Measurements from ENCODE around the gene SUCO. TPM values are rescaled to one million over a fixed set of nuclear protein-coding genes. Genes with fewer than 3 reads are reported as not detected.

The SUCO gene
- total RNA-seq, 1 donor from 2014 or later, result 35.2 TPM

- Mint-ChIP-seq H3K36me3 (ENCODE audit: low read depth) (no peaks in the 10 kb centered on the region), H3K27me3 (ENCODE audit: low read depth) (no peaks in the 10 kb centered on the region), H3K9me3 (ENCODE audit: low read depth) (no peaks in the 10 kb centered on the region), H3K4me3 (ENCODE audit: unreplicated experiment) (no peak overlapping the region), H3K4me1 (ENCODE audit: low read depth) (peaks cover 3% of the 10 kb centered on the region), H3K27ac (ENCODE audit: unreplicated experiment) (no peak overlapping the region)
- TF ChIP-seq, protein P1, sequence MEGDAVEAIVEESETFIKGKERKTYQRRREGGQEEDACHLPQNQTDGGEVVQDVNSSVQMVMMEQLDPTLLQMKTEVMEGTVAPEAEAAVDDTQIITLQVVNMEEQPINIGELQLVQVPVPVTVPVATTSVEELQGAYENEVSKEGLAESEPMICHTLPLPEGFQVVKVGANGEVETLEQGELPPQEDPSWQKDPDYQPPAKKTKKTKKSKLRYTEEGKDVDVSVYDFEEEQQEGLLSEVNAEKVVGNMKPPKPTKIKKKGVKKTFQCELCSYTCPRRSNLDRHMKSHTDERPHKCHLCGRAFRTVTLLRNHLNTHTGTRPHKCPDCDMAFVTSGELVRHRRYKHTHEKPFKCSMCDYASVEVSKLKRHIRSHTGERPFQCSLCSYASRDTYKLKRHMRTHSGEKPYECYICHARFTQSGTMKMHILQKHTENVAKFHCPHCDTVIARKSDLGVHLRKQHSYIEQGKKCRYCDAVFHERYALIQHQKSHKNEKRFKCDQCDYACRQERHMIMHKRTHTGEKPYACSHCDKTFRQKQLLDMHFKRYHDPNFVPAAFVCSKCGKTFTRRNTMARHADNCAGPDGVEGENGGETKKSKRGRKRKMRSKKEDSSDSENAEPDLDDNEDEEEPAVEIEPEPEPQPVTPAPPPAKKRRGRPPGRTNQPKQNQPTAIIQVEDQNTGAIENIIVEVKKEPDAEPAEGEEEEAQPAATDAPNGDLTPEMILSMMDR (IDR thresholded peaks at IDR 0.05), result no peak
- DNase-seq (ENCODE audit: low spot score), result no peak
Observed at GRCh38 chr1:172647987-172648386, 115.0 kb downstream of the SUCO start.

DNA sequence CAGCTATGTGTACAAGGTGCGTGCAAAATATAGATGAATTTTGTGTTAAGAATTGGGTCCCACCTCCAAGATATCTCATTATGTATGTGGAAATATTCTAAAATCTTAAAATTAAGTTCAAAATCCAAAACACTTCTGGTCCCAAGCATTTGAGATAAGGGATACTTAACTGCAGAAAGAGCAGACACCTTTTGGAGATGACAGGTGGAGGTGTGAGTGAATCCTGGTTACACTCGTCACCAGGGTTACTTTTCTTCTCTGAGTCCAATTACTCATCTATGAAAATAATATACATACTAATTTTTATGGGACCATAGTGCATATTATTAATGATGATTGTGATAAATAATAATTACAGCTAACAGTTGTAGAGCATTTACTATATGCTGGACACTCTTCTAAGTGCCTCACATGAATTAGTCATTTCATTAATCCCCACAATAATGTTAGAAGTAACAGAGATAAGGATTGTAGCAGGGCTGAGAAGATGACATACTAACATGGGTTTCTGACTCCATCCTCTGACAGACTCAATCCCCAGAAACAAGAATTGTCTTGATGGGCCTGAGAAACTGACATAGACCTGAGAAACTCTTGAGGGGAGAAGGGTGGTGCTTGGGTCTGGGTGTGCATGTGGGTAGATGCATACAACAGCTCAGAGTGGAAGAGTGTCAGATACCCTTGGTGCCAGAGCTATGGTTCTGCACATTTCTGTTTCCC lies 117.7 kb downstream of the SUCO start:
- no peaks in the 10 kb centered on the region for H3K9me3 Mint-ChIP-seq (ENCODE audit: low read depth)
- no peaks in the 10 kb centered on the region for H3K36me3 Mint-ChIP-seq (ENCODE audit: low read depth)
- no peak overlapping the region for H3K4me3 Mint-ChIP-seq (ENCODE audit: unreplicated experiment)
- no peaks in the 10 kb centered on the region for H3K4me1 Mint-ChIP-seq (ENCODE audit: low read depth)
- H3K27me3 Mint-ChIP-seq (ENCODE audit: low read depth), result no peaks in the 10 kb centered on the region
- DNase-seq (ENCODE audit: low spot score), result no peak
- H3K27ac Mint-ChIP-seq (ENCODE audit: unreplicated experiment), result no peak overlapping the region
- TF ChIP-seq, protein P1 (IDR thresholded peaks at IDR 0.05), result no peak

DNA sequence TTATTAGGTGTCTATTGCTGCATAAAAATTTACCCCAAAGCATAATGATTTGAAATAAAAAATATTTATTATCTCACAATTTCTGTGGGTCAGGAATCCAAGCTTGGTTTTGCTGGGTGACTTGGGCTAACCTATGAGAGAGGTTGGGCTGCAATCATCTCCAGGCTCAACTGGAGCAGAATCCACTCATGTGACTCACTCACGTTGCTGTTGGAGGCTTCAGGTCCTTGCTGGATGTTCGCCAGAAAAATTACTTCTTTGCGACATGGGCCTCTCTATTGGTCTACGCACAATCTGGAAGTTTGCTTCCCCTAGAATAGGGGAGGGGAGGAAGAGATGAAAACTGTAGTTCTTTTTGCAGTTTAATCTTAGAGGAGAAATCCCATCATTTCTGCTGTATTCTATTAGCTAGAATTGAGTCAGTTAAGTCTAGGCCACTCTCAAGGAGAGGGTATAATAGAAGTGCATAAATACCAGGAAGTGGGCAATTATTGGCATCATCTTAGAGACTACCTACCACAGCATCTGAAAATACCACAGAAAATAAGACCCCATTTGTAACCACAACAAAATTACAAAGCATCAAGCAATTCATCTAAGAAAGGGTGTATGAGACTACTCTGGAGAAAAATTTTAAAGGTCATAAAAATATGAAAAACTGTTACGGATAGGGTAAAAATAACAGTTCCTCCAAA lies 120.2 kb downstream of the SUCO start:
- Mint-ChIP-seq H3K27me3 (ENCODE audit: low read depth) (no peaks in the 10 kb centered on the region), H3K27ac (ENCODE audit: unreplicated experiment) (no peak overlapping the region), H3K4me3 (ENCODE audit: unreplicated experiment) (no peak overlapping the region), H3K4me1 (ENCODE audit: low read depth) (no peaks in the 10 kb centered on the region), H3K9me3 (ENCODE audit: low read depth) (no peaks in the 10 kb centered on the region), H3K36me3 (ENCODE audit: low read depth) (no peaks in the 10 kb centered on the region)
- TF ChIP-seq, protein P1 (IDR thresholded peaks at IDR 0.05), result no peak
- no peak for DNase-seq (ENCODE audit: low spot score)

GRCh38 chr1:172654535-172654934 lies 121.6 kb downstream of the SUCO start:
- Mint-ChIP-seq H3K36me3 (ENCODE audit: low read depth) (no peaks in the 10 kb centered on the region), H3K4me1 (ENCODE audit: low read depth) (no peaks in the 10 kb centered on the region), H3K4me3 (ENCODE audit: unreplicated experiment) (no peak overlapping the region), H3K27me3 (ENCODE audit: low read depth) (no peaks in the 10 kb centered on the region), H3K27ac (ENCODE audit: unreplicated experiment) (no peak overlapping the region), H3K9me3 (ENCODE audit: low read depth) (no peaks in the 10 kb centered on the region)
- DNase-seq (ENCODE audit: low spot score), result no peak
- TF ChIP-seq, protein P1 (IDR thresholded peaks at IDR 0.05), result no peak

DNA sequence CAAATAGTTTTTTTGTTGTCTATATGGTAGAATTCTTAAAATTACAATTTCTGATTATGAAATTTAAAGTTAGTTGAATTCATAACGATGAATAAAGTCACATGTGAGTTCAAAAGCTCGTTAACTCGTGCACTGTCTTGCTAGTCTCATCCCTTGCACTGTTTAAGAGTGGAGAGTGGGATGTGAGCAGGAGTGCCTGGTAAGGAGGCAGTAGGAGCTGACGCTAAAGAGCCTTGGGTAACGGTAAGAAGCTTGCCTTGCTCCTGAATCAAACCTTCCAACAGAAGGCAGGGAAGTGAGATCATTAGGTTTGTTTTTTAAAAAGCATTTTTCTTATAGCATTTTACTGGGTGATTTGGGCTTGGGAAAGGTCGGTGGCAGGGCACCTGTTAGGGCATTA lies 123.6 kb downstream of the SUCO start:
- Mint-ChIP-seq H3K27me3 (ENCODE audit: low read depth) (no peaks in the 10 kb centered on the region), H3K9me3 (ENCODE audit: low read depth) (no peaks in the 10 kb centered on the region), H3K4me1 (ENCODE audit: low read depth) (no peaks in the 10 kb centered on the region), H3K27ac (ENCODE audit: unreplicated experiment) (no peak overlapping the region), H3K4me3 (ENCODE audit: unreplicated experiment) (no peak overlapping the region), H3K36me3 (ENCODE audit: low read depth) (no peaks in the 10 kb centered on the region)
- no peak for DNase-seq (ENCODE audit: low spot score)
- TF ChIP-seq, protein P1 (IDR thresholded peaks at IDR 0.05), result no peak

Measured in chondrocyte (in vitro differentiated cells).